ENCODE measurements around the gene CPSF4.

CPSF4 gene

DNA sequence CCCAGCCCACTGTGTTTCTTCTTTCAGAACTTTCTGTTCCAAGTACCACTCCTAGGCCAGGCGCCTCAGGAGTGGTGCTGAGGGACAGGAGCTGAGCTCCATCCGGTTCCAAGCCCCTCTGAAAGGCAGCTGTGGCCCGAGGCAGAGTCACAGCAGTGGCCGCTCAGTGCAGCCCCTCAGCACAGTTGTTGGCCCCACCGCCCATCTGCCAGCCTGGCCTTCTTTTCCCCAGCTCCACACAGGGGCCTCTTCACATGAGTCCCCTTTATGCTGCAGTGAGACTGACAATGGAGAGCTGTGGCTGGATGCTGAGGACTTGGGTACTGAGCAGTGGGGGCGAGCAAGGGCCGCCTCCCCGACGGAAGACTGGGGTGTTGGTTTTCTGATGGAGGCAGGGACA is 20.5 kb upstream of the CPSF4 start:
- no peak overlapping the region for H3K4me3 ChIP-seq
- no peak overlapping the region for H3K27ac ChIP-seq
- H3K9me3 ChIP-seq (ENCODE audit: low read depth, low read length): no peaks in the 10 kb centered on the region
- H3K9ac ChIP-seq (ENCODE audit: insufficient read length): no peak overlapping the region
- peaks cover 64% of the 10 kb centered on the region for H3K36me3 ChIP-seq (ENCODE audit: insufficient read depth, low read length)
- TF ChIP-seq POLR2AphosphoS5 (IDR thresholded peaks at IDR 0.05; ENCODE audit: borderline replicate concordance, low read depth, low read length) (no peak), EZH2 (IDR thresholded peaks at IDR 0.05) (no peak), FOXP2 (optimal IDR thresholded peaks at IDR 0.05; ENCODE audit: control extremely low read depth, extremely low read length, insufficient read depth) (no peak)
- no peak for DNase-seq (ENCODE audit: low read depth, low spot score)

DNA sequence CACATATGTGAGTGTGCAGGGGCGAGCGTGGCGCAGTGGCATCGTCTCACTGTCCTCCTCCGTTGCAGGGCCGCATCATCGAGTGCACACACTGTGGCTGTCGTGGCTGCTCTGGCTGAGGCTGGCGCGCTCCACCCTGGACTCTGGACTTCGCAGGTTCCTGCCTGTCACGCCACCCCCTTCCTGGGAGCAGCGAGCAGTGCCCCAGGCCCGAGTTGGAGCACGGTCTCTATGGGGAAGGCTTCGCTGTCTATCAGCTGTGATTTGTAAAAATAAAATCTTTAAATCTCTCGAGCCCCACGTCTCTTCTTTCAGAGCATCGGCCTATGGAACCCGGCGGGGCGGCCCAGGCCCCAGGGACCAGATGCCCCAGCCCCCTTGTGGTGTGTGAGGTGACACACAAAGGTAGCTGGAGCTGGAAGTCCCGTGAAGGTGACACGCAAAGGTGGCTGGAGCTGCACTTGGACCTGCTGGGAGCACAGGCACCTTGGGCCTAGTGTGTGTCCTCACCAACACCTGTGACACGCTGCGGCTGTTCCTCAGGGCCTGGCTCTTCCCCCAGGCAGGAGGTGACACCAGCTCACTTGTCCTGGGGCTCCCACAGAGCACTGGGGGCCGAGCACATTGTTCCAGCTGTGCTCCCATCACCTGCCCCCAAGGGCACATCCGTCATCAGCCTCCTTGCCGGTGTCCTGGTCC is 19.3 kb upstream of the CPSF4 start:
- Histone ChIP-seq H3K4me3 (no peak overlapping the region), H3K27ac (no peak overlapping the region), H3K9me3 (ENCODE audit: low read depth, low read length) (no peaks in the 10 kb centered on the region), H3K36me3 (ENCODE audit: insufficient read depth, low read length) (peaks cover 70% of the 10 kb centered on the region), H3K9ac (ENCODE audit: insufficient read length) (no peak overlapping the region)
- no peak for TF ChIP-seq FOXP2 (optimal IDR thresholded peaks at IDR 0.05; ENCODE audit: control extremely low read depth, extremely low read length, insufficient read depth)
- no peak for DNase-seq (ENCODE audit: low read depth, low spot score)

- H3K9ac ChIP-seq (ENCODE audit: insufficient read length): no peak overlapping the region
- no peak for DNase-seq (ENCODE audit: low read depth, low spot score)
- no peak overlapping the region for H3K4me3 ChIP-seq
- H3K27ac ChIP-seq: no peak overlapping the region
- H3K36me3 ChIP-seq (ENCODE audit: insufficient read depth, low read length): peaks cover 69% of the 10 kb centered on the region
- TF ChIP-seq POLR2AphosphoS5 (IDR thresholded peaks at IDR 0.05; ENCODE audit: borderline replicate concordance, low read depth, low read length) (no peak), FOXP2 (optimal IDR thresholded peaks at IDR 0.05; ENCODE audit: control extremely low read depth, extremely low read length, insufficient read depth) (no peak), EZH2 (IDR thresholded peaks at IDR 0.05) (no peak)
- H3K9me3 ChIP-seq (ENCODE audit: low read depth, low read length): no peaks in the 10 kb centered on the region
These were observed 18.5 kb upstream of the CPSF4 start for GRCh38 chr7:99420213-99420612.

- Histone ChIP-seq H3K9me3 (ENCODE audit: low read depth, low read length) (no peaks in the 10 kb centered on the region), H3K4me3 (no peak overlapping the region), H3K9ac (ENCODE audit: insufficient read length) (no peak overlapping the region), H3K27ac (no peak overlapping the region), H3K36me3 (ENCODE audit: insufficient read depth, low read length) (peaks cover 68% of the 10 kb centered on the region)
- DNase-seq (ENCODE audit: low read depth, low spot score): no peak
- TF ChIP-seq EZH2 (IDR thresholded peaks at IDR 0.05): no peak
- TF ChIP-seq POLR2AphosphoS5 (IDR thresholded peaks at IDR 0.05; ENCODE audit: borderline replicate concordance, low read depth, low read length): no peak
- no peak for TF ChIP-seq FOXP2 (optimal IDR thresholded peaks at IDR 0.05; ENCODE audit: control extremely low read depth, extremely low read length, insufficient read depth)
These were observed 17.8 kb upstream of the CPSF4 start for GRCh38 chr7:99420986-99421385.

GRCh38 chr7:99422186-99422585 is 16.6 kb upstream of the CPSF4 start:
- H3K9ac ChIP-seq (ENCODE audit: insufficient read length): no peak overlapping the region
- peaks cover 56% of the 10 kb centered on the region for H3K36me3 ChIP-seq (ENCODE audit: insufficient read depth, low read length)
- no peak for DNase-seq (ENCODE audit: low read depth, low spot score)
- no peaks in the 10 kb centered on the region for H3K9me3 ChIP-seq (ENCODE audit: low read depth, low read length)
- TF ChIP-seq FOXP2 (optimal IDR thresholded peaks at IDR 0.05; ENCODE audit: control extremely low read depth, extremely low read length, insufficient read depth) (no peak), POLR2AphosphoS5 (IDR thresholded peaks at IDR 0.05; ENCODE audit: borderline replicate concordance, low read depth, low read length) (no peak), EZH2 (IDR thresholded peaks at IDR 0.05) (no peak)
- no peak overlapping the region for H3K4me3 ChIP-seq
- peak overlapping the region; percentile 57 for H3K27ac ChIP-seq

GRCh38 chr7:99422625-99423024 is 16.1 kb upstream of the CPSF4 start:
- no peak for DNase-seq (ENCODE audit: low read depth, low spot score)
- H3K36me3 ChIP-seq (ENCODE audit: insufficient read depth, low read length): peaks cover 52% of the 10 kb centered on the region
- TF ChIP-seq EZH2 (IDR thresholded peaks at IDR 0.05): no peak
- no peak for TF ChIP-seq POLR2AphosphoS5 (IDR thresholded peaks at IDR 0.05; ENCODE audit: borderline replicate concordance, low read depth, low read length)
- TF ChIP-seq FOXP2 (optimal IDR thresholded peaks at IDR 0.05; ENCODE audit: control extremely low read depth, extremely low read length, insufficient read depth): no peak
- no peak overlapping the region for H3K9ac ChIP-seq (ENCODE audit: insufficient read length)
- H3K9me3 ChIP-seq (ENCODE audit: low read depth, low read length): no peaks in the 10 kb centered on the region
- H3K27ac ChIP-seq: peak overlapping the region; percentile 57; the same call in 1 of the 2 replicates
- no peak overlapping the region for H3K4me3 ChIP-seq

- TF ChIP-seq FOXP2 (optimal IDR thresholded peaks at IDR 0.05; ENCODE audit: control extremely low read depth, extremely low read length, insufficient read depth) (no peak), POLR2AphosphoS5 (IDR thresholded peaks at IDR 0.05; ENCODE audit: borderline replicate concordance, low read depth, low read length) (no peak), EZH2 (IDR thresholded peaks at IDR 0.05) (no peak)
- DNase-seq (ENCODE audit: low read depth, low spot score): no peak
- Histone ChIP-seq H3K4me3 (no peak overlapping the region), H3K36me3 (ENCODE audit: insufficient read depth, low read length) (peaks cover 42% of the 10 kb centered on the region; the same call in 1 of the 2 replicates), H3K27ac (no peak overlapping the region), H3K9ac (ENCODE audit: insufficient read length) (no peak overlapping the region), H3K9me3 (ENCODE audit: low read depth, low read length) (no peaks in the 10 kb centered on the region)
These were observed 13.6 kb upstream of the CPSF4 start for GRCh38 chr7:99424932-99425730.

GRCh38 chr7:99428972-99429566 is 9.7 kb upstream of the CPSF4 start:
- Histone ChIP-seq H3K9ac (ENCODE audit: insufficient read length) (no peak overlapping the region), H3K36me3 (ENCODE audit: insufficient read depth, low read length) (peaks cover 51% of the 10 kb centered on the region; the same call in 1 of the 2 replicates), H3K9me3 (ENCODE audit: low read depth, low read length) (no peaks in the 10 kb centered on the region), H3K27ac (no peak overlapping the region), H3K4me3 (no peak overlapping the region)
- DNase-seq (ENCODE audit: low read depth, low spot score): no peak
- TF ChIP-seq POLR2AphosphoS5 (IDR thresholded peaks at IDR 0.05; ENCODE audit: borderline replicate concordance, low read depth, low read length) (no peak), EZH2 (IDR thresholded peaks at IDR 0.05) (no peak), FOXP2 (optimal IDR thresholded peaks at IDR 0.05; ENCODE audit: control extremely low read depth, extremely low read length, insufficient read depth) (no peak)

Data from SK-N-MC (cell line).